HT1080 (cell line): ENCODE measurements around the gene WNK4. TPM values are rescaled to one million over a fixed set of nuclear protein-coding genes. Genes with fewer than 3 reads are reported as not detected.
"Not testable (repeated sequence)": the region's sequence is repeated elsewhere in the genome, so short reads cannot be mapped to it uniquely, and the experiment has no call there.

Experiments
- DNase-seq: peaks from one replicate; pipeline ENCODE4 v3.0.0-alpha.2; 2015; ENCODE audit warnings: low read depth
- total RNA-seq: library from RNA; depleted of rRNA; stranded (reverse); fragments of >200 nt; shearing (Covaris generic); gene quantifications from 2 replicates; pipeline ENCODE4 v1.2.3, GENCODE V29; 2014

Gene WNK4
- total RNA-seq, 1 experiment from 2014 or later: 5.7 TPM

DNA sequence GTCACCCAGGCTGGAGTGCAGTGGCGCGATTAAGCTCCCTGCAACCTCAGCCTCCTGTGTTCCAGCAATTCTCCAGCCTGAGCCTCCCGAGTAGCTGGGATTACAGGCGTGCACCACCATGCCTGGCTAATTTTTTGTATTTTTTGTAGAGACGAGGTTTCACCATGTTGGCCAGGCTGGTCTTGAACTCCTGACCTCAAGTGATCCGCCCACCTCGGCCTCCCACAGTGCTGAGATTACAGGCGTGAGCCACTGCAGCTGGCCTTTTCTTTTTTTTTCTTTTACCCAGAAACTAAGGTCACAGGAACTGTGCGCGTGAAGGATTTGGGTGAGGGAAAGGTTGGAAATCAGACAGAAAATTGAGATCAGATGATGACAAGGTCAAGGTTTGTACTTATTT is 10.4 kb upstream of the WNK4 start:
- not testable (repeated sequence) for DNase-seq

GRCh38 chr17:42772945-42773289 is 7.5 kb upstream of the WNK4 start:
- DNase-seq: no peak

DNA sequence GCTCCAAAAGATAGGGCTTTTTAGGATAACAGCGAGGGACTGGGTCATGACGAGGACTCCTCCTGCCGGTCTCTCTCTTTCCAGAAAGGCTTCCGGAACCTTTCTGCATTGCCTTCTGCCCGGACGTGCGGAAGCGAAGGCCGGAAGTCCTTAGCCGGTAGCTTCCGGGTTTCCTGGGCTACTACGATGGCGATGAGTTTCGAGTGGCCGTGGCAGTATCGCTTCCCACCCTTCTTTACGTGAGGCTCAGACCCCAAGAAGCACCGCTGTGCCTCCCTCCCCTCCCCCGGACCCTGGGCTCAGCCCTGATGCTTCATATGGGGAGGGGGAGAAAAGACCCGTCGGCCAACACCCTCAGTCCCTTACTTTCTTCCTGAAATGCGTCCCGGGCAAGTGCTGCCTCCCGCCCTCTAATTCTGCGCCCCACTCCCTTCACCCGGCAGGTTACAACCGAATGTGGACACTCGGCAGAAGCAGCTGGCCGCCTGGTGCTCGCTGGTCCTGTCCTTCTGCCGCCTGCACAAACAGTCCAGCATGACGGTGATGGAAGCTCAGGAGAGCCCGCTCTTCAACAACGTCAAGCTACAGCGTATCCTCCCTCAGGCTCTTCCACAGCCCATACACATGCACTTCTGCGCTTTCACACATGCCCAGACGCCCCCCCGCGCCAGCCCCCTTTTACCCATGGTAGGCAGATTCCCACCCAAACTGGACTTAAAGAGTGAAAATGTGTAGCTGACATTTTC is 6.9 kb upstream of the WNK4 start, which contains the start of gene VPS25:
TSS of gene VPS25 (plus strand) at position 160 of the 746 bp plus-strand sequence. CDS start at position 187, 27 bp downstream.
- peak; percentile 83 for DNase-seq

DNA sequence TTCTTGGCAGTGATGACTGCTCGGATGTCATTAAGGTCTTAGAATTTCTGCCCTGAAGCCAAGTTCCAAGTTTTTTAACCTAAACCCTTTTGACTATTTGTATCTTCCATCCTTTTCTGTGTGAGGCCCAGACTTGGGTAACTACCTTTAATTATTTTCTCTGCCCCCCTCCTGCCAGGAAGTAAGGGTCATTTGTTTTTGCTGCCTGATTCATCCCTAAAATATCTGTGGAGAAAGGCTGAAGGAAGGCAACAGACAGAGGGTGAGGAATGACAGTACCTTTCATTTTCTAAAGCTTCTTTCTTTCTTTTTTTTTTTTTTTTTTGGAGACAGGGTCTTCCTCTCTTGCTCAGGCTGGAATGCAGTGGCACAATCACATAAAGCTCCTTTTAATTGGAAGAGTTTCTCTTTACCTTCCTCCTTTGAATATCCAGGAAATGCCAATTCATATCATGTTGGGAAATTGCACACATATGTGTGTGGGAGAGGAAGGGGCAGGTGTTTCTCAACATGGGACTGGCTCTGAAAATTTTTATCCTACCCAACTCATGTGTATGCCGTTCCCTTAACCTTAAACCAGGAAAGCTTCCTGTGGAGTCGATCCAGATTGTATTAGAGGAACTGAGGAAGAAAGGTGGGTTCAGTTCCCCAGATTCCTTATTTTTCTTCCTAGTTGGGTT is 6.2 kb upstream of the WNK4 start:
- DNase-seq: peak; percentile 79

GRCh38 chr17:42775534-42776098 is 4.8 kb upstream of the WNK4 start:
- DNase-seq: peak; percentile 63

DNA sequence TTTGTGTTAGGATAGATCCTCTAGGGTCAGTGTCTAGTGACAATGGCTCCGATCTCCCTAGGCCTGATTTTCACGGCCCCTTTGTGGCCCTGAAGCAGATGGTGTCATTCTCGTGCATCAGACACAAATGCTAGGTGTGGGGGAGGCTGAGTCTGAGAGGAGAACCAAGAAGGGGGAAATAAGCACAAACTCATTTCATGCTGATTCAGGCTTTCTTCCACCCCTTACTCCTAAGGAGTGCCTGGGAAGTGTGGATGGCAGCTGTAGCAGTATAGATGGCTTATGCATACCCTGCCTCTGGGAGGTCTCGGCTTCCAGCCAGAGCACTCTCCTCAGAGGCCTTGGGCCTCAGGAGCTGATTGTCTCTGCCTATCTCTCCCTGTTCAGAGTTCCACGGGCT is 1.8 kb upstream of the WNK4 start:
- DNase-seq: no peak

DNA sequence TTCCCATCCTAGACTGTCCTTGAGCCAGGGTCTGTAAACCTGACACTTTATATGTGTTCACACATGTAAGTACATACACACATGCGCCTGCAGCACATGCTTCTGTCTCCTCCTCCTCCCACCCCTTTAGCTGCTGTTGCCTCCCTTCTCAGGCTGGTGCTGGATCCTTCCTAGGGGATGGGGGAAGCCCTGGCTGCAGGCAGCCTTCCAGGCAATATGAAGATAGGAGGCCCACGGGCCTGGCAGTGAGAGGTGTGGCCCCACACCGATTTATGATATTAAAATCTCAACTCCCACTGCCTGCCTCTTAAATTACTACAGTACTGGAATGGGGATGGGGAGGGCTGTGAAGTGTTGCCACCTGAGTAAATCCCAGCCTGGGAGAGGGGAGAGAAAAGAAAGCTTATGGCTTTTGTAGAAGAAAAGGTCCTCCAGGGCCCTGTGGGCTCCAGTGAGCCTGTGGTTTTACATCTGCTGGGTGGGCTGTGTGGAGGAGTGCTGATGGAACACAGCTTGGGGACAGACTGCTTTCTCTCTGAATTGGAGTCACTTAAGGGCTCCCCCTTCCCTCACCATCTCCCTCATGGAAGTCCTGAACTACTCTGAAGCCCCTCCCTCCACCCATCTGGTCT is 990 bp upstream of the WNK4 start:
- no peak for DNase-seq

DNA sequence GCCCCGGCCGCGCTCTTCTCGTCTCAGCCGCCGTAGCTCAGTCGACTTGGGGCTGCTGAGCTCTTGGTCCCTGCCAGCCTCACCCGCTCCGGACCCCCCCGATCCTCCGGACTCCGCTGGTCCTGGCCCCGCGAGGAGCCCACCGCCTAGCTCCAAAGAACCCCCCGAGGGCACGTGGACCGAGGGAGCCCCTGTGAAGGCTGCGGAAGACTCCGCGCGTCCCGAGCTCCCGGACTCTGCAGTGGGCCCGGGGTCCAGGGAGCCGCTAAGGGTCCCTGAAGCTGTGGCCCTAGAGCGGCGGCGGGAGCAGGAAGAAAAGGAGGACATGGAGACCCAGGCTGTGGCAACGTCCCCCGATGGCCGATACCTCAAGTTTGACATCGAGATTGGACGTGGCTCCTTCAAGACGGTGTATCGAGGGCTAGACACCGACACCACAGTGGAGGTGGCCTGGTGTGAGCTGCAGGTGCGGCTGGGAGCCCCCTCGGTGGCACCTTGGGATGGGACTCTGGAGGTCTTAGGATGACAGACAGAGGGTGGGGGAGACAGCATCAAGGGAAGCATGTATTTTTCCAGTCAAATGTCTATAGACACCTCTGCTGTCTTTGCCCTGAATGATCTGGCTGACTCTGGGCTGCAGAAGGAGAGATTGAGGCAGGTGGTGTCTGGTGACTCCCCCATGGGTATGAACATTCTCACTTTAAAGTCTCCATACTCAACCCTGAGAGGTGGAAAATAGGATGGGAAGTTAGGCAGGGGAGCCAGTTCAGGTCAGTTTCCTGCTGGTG is 635 bp downstream of the WNK4 start:
- DNase-seq: no peak

DNA sequence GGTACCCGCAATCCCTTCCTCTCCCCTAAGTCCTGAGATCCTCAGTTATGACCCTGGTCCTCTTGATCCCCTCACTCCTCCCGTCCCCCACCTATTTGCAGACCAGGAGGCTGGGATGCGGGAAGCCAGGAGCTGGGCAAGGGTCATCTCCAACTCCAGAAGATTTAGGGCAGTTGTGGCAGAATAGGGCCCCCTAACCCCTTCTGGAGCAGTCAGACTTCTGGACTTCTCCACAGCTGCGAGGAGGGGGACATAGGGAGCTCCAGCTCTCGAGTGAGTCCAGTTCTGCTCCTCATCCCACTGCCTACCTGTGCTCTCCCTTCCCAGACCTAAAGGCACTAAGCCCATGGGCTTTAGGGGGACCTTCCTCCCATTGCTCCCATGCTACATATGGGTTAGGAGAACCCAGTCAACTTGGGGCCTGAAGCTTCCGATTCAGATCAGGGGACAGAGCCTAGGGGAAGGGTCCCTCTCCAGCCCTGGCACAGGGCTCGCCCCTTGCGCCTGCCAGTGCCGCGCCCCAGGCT is 1.3 kb downstream of the WNK4 start:
- no peak for DNase-seq

GRCh38 chr17:42782166-42783061 is 2.0 kb downstream of the WNK4 start:
- peak; percentile 53 for DNase-seq

DNA sequence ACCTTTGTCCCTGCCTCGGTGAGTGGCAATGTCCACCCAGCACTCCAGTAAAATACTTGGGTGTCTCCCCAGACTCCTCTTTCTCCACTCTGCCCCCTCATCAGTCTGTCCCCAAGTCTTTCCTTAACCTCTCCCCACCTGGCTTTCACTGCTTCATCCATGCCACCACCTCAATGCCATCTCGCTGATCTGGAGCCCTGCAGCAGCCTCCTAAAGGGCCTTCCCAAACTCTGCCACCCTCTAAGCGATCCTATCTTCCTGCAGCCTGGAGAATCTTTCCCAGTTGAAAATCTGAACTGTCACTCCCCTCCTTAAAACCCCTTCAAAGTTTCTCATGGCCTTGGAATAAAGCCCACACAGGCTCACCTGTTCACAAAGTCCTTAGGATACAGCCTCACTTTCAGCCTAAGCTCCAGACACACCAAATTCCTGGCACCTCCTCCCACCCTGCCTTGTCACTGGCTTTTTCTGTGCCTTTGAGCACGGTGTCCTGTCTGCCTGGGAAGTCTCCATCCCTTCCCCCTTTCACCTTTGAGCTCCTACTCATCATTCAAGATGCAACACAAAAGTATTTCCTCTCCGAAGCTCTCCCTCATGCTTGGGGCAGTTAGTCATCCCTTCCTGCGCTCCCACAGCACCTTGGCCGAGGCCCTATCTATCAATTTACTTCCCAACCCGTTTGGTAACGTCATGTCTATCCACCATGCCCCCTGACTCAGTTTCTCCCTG is 2.8 kb downstream of the WNK4 start:
- peak; percentile 91 for DNase-seq

- DNase-seq: no peak
These were observed 3.4 kb downstream of the WNK4 start for GRCh38 chr17:42783791-42784138.

DNA sequence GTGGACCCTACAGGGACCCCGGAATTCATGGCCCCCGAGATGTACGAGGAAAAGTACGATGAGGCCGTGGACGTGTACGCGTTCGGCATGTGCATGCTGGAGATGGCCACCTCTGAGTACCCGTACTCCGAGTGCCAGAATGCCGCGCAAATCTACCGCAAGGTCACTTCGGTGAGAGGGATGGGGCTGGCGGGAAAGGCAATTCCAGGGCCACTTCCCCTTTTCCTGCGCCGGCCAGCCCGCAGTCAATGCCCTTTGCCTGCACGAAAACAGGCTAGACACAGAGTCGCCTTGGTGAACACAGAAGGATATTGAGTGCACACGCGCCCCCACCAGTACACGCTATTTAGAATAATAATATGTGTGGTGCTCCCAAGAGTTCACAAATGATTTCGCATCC is 4.0 kb downstream of the WNK4 start:
- no peak for DNase-seq

GRCh38 chr17:42784811-42785592 is 4.6 kb downstream of the WNK4 start:
- no peak for DNase-seq

DNA sequence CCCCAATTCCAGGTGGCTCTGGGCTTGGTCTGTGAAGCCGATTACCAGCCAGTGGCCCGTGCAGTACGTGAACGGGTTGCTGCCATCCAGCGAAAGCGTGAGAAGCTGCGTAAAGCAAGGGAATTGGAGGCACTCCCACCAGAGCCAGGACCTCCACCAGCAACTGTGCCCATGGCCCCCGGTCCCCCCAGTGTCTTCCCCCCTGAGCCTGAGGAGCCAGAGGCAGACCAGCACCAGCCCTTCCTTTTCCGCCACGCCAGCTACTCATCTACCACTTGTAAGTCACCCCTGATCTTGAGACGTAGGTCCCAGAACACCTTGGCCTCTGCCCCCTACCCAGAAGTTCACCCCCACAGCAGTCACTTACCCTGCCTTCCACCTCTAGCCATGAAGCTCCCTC is 6.9 kb downstream of the WNK4 start:
- no peak for DNase-seq

DNA sequence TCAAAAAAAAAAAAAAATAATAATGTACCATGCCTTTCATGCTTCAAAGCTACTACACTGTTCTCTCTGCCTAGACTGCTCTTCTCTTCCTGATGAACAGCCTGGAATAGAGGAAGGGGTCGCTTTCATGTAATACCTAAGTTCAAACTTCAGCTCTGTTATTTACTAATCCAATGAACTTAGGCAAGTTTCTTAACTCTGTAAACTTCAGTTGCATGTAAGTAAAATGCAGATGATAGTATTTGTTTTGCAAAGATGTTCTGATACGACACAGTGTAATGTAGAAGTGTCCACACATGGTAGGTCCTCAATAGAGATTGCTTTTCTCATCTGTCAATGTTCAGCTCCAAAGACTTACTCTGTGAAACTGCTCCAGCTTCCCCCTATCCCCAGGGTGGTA is 11.5 kb downstream of the WNK4 start:
- no peak for DNase-seq

DNA sequence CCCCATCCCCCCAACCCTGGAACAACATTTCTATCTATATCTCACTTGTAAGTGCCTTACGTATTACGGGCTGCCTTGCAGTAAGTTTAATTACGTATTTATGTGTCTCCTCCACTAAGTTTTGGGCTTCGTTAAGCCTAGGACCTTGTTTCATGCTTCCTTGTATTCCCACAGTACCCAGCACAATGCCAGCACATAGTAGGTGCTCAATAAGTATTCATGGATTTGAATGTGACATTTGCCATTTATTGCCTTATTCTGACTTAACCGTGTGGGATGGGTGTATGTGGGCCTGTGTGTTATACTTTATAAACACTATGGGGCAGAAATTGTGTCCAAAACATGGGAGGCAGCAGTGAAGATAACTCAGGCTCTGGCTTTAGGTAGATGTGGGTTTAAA is 12.1 kb downstream of the WNK4 start:
- no peak for DNase-seq

DNA sequence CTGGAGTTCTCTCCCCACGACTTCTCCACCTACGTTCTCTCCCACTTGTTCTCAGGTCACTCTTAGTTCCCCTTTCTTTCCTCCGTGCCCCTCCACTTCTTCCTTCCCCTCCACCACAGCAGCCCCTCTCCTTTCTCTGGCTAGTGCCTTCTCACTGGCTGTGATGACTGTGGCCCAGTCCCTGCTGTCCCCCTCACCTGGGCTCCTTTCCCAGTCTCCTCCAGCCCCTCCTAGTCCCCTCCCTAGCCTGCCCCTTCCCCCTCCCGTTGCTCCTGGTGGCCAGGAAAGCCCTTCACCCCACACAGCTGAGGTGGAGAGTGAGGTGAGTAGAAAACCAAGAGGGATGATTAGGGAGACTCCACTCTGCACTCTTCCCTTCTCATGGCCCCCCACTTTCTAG is 14.7 kb downstream of the WNK4 start:
- DNase-seq: no peak

DNA sequence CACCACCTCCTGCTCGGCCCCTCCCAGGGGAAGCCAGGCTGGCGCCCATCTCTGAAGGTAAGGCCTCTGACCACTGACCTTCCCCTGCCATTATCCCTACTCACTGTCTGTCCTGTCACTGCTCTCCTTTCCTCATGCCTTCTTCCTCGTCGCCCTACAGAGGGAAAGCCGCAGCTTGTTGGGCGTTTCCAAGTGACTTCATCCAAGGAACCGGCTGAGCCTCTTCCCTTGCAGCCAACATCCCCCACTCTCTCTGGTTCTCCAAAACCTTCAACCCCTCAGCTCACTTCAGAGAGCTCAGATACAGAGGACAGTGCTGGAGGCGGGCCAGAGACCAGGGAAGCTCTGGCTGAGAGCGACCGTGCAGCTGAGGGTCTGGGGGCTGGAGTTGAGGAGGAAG is 15.1 kb downstream of the WNK4 start:
- DNase-seq: no peak
